ENCODE measurements around the gene SPTBN4.

Gene SPTBN4

DNA sequence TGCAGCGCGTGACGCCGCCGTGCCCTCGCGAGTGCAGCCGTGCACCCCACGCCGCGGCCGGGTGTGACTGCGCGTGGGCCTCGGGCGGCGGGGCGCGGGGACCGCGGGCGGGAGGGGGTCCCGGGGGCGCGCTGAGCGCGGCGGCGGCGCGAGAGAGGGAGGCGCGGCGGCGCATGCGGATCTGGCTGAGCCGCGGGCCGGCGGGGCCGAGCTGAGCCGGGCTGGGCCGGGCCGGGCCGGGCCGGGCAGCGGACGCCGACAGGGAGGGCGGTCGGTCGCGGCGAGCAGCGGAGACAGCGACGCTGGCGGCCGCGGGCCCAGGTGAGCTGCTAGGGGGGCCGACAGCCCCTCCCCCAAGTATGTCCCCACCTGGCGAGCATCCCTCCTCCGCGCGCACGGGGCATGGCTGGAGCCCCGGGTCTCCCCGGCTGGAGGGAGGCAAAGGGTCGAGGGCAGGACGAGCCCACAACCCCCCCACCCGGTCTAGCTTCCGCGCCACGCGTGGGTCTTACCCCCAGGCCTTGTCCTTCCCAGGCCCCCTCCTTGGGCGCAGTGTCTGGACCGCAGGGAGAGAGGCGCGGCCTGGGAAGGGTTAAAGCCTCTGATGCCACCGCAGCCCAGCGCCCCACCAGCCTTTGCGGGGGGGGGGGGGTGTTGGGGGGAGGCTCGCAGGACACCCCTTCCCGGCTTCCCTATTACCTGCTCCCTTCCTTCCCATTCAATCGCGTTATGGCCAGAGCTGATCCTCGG is at the start of gene SPTBN4:
SPTBN4 (plus strand) TSS at position 17 of the 750 bp plus-strand sequence. CDS start 5,621 bp downstream, outside the sequence.
- TF ChIP-seq, protein P1, sequence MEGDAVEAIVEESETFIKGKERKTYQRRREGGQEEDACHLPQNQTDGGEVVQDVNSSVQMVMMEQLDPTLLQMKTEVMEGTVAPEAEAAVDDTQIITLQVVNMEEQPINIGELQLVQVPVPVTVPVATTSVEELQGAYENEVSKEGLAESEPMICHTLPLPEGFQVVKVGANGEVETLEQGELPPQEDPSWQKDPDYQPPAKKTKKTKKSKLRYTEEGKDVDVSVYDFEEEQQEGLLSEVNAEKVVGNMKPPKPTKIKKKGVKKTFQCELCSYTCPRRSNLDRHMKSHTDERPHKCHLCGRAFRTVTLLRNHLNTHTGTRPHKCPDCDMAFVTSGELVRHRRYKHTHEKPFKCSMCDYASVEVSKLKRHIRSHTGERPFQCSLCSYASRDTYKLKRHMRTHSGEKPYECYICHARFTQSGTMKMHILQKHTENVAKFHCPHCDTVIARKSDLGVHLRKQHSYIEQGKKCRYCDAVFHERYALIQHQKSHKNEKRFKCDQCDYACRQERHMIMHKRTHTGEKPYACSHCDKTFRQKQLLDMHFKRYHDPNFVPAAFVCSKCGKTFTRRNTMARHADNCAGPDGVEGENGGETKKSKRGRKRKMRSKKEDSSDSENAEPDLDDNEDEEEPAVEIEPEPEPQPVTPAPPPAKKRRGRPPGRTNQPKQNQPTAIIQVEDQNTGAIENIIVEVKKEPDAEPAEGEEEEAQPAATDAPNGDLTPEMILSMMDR (IDR thresholded peaks at IDR 0.05; ENCODE audit: low read depth, low read length), result no peak
- Histone ChIP-seq H3K27me3 (ENCODE audit: insufficient read depth, low read depth, severe bottlenecking) (peaks cover 10% of the 10 kb centered on the region), H3K9me3 (ENCODE audit: severe bottlenecking) (no peaks in the 10 kb centered on the region), H3K4me3 (ENCODE audit: low read depth, low read length) (peak within 1 kb of the TSS; percentile 44), H3K36me3 (no peaks in the 10 kb centered on the region), H3K27ac (no peak within 1 kb of the TSS)
- no peak for DNase-seq

DNA sequence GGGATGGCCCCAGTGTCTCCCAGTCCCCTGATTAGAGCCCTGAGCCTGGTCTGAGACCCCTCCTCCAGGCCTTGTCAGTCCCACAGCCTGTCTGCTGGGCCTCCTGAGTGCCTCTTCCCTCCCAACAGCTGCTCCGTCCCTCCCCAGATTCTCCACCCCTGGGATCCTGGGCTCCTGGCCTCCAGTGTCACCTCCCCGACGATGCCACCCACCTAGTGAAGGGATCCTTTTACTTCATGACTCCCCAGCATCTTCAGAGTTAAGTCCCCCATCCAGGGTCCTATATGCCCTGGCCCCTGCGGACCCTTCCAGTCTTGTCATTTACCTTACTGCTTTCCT is 49.2 kb upstream of the SPTBN4 start:
- Histone ChIP-seq H3K4me3 (ENCODE audit: low read depth, low read length) (no peak overlapping the region), H3K9me3 (ENCODE audit: severe bottlenecking) (no peaks in the 10 kb centered on the region), H3K36me3 (no peaks in the 10 kb centered on the region), H3K27ac (no peak overlapping the region), H3K27me3 (ENCODE audit: insufficient read depth, low read depth, severe bottlenecking) (no peaks in the 10 kb centered on the region)
- no peak for DNase-seq
- TF ChIP-seq, protein P1 (IDR thresholded peaks at IDR 0.05; ENCODE audit: low read depth, low read length), result no peak

DNA sequence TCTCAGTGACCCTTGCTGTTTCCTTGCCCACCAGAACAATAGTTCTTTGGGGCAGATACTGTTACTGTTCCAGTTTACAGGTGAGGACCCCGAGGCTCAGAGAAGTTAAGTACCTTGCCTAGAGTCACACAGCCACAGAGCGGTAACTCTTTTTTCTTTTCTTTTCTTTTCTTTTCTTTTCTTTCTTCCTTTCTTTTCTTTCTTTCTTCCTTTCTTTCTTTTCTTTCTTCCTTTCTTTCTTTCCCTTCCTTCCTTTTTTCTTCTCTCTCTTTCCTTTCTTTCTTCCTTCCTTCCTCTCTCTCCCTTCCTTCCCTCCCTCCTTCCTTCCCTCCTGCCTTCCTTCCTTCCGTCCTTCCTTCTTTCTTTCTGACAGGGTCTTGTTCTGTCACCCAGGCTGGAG is 48.8 kb upstream of the SPTBN4 start:
- Histone ChIP-seq H3K36me3 (no peaks in the 10 kb centered on the region), H3K4me3 (ENCODE audit: low read depth, low read length) (no peak overlapping the region), H3K27ac (no peak overlapping the region), H3K27me3 (ENCODE audit: insufficient read depth, low read depth, severe bottlenecking) (no peaks in the 10 kb centered on the region), H3K9me3 (ENCODE audit: severe bottlenecking) (no peaks in the 10 kb centered on the region)
- TF ChIP-seq, protein P1 (IDR thresholded peaks at IDR 0.05; ENCODE audit: low read depth, low read length), result no peak
- DNase-seq, result no peak

DNA sequence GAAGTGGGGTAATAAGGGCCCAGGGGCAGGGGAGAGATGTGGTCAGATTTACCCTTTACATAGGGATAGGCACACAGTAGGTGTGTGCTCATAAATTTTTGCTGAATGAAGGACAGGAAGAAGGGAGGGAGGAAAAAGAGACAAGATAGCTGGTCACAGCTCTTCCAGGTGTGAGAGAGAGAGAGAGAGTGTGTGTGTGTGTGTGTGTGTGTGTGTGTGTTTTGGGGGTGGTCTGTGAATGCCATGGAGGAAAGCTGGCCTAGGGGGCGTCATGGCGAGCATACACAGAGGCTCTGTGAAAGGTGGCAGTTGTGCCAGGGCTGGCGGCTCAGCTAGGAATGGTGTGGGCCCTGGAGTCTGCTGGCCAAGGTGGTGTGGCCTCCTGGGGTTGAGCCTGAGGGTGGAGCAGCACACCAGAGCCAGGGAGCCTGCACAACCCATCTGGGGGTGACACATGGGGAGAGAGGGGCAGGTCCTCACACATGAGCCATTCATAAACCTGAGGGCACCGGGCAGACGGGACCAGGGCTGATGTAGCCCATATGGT is 47.7 kb upstream of the SPTBN4 start:
- Histone ChIP-seq H3K36me3 (no peaks in the 10 kb centered on the region), H3K9me3 (ENCODE audit: severe bottlenecking) (no peaks in the 10 kb centered on the region), H3K4me3 (ENCODE audit: low read depth, low read length) (no peak overlapping the region), H3K27me3 (ENCODE audit: insufficient read depth, low read depth, severe bottlenecking) (no peaks in the 10 kb centered on the region), H3K27ac (no peak overlapping the region)
- DNase-seq, result no peak
- TF ChIP-seq, protein P1 (IDR thresholded peaks at IDR 0.05; ENCODE audit: low read depth, low read length), result no peak

DNA sequence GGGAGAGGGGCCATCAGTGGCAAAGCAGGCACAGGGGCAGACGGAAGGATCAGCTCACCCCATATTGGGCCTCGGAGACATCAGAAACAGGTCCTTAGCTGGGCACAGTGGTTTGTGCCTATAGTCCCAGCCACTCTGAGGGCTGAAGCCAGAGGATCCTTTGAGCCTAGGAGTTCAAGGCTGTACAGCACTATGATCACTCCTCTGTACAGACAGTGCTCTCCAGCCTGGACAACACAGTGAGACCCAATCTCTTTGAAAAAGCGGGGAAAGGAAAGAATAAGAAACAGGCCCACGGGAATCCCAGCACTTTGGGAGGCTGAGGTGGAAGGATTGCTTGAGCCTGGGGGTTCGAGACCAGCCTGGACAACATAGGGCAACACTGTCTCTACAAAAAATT is 47.0 kb upstream of the SPTBN4 start:
- no peaks in the 10 kb centered on the region for H3K27me3 ChIP-seq (ENCODE audit: insufficient read depth, low read depth, severe bottlenecking)
- TF ChIP-seq, protein P1 (IDR thresholded peaks at IDR 0.05; ENCODE audit: low read depth, low read length), result no peak
- no peaks in the 10 kb centered on the region for H3K36me3 ChIP-seq
- no peak overlapping the region for H3K4me3 ChIP-seq (ENCODE audit: low read depth, low read length)
- no peak for DNase-seq
- H3K27ac ChIP-seq, result no peak overlapping the region
- H3K9me3 ChIP-seq (ENCODE audit: severe bottlenecking), result no peaks in the 10 kb centered on the region

DNA sequence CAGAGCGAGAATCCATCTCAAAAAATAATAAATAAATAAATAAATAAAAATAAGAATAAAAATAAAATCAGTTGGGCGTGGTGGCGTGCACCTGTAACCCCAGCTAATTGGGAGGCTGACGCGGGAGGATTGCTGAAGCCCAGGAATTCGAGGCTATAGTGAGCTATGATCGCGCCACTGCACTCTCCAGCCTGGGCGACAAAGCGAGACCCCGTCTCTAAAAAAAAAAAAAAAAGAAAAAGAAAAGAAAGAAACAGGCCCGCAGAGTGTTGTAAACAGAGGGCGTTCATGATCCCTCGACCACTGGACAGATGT is 46.4 kb upstream of the SPTBN4 start:
- no peaks in the 10 kb centered on the region for H3K27me3 ChIP-seq (ENCODE audit: insufficient read depth, low read depth, severe bottlenecking)
- no peaks in the 10 kb centered on the region for H3K9me3 ChIP-seq (ENCODE audit: severe bottlenecking)
- H3K4me3 ChIP-seq (ENCODE audit: low read depth, low read length), result peak overlapping the region; percentile 84
- peak overlapping the region; percentile 96 for H3K27ac ChIP-seq
- TF ChIP-seq, protein P1 (IDR thresholded peaks at IDR 0.05; ENCODE audit: low read depth, low read length), result no peak
- 0 out of 2 replicates have a peak, but pooled peaks cover 1% of the 10 kb centered on the region for H3K36me3 ChIP-seq
- no peak for DNase-seq
